NK-92 (cell line): ENCODE measurements around the gene BUB1.
"Not testable (repeated sequence)": the region's sequence is repeated elsewhere in the genome, so short reads cannot be mapped to it uniquely, and the experiment has no call there.

ENCODE experiments used
- DNase-seq: peaks from one replicate; lab custom pipeline; 2025; ENCODE audit not compliant: unreplicated experiment; lab: John Stamatoyannopoulos, UW

BUB1 gene

GRCh38 chr2:110691612-110692258 is 13.9 kb upstream of the BUB1 start:
- DNase-seq, result no peak

DNA sequence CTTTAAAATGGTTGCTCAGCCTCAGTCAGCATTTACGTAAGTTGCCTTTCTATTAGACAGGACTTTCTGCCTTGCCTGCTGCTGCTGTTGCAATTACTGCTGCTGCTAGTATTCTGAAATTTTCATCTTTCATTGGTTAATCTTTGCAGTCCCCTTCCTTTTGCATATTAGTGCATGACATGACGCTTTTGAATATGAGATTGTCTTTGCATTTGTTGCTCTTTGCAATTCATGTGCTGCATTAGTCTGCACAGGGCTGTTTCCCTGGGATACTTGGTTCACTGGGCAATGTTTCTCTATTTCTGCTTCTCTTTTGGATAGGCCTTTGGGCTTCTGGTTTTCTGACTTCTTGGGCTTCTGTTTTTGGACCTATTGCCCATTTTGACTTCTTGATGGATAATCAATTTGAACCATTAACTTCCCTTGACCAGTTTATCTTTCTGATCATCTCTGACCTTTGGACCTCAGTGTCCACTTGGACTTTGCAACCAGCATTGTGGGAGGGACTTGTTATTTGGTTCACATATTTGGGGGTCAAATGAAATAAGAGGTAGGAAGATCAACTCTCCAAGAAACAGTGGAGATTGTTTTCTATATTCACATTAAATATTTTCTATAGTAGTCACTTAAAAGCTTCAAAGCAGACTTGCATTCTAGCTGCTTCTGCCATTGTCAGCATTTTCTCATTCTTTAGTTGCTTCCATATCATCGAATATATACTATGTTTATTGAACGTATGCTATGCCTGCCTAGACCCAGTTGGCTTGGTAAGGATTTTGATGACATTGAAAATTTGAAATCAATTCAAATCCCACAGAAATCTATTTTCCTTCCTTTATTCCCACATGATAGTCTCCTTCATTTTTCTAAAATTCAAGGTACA is 12.5 kb upstream of the BUB1 start:
- DNase-seq, result no peak

DNA sequence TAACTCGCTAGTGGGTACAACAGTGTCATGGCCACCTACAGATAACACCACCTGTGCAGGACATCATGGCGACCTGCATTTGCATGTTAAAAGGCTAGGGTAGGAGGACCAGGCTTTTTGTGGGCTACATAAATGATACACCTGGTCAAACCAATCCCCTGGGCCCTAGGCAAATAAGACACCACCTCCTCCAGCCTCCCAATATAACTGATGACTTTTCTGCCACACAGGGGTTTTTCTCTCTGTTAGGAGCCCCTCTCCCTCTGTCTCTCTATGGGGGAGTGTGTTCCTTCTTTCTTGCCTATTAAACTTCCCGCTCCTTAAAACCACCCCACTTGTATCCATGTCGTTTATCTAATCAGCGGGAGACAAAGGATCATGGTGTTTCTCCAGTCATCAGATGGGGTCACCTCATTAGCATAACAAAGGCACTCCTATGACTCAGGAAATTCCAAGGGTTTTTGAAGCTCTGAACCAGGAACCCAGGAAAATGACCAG is 10.8 kb upstream of the BUB1 start:
- no peak for DNase-seq

DNA sequence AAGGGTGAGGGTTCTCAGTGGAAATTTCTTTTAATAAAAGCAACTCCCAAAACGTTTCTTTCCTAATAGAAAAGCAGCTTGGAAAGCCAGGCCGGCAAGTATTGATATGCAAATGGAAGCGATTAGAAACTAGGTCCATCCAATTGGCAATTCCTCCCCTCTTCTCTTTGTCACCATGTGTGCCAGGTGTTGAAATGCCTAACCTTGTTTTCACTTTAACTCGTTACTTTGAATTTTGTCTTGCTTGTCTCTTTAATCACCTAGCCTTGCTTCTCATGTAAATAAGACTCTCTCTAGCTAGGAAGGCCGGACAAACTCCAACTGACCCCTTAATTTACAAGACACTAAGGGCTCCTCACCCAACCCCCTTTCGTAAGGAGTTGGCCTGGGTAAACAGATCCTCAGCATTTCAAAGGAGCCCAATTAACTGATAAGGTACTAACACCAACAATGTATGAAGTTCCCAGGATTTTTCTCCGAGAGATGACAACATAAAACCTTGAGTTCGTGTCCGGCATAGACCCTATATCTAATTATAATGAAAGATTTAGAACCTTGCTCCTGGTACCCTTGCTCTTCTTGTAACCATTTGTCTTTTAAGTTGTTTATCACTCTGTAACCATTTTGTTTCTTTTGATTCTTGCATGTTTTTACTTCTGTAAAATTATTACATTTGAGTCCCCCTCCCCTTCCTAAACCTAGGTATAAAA is 10.1 kb upstream of the BUB1 start:
- DNase-seq, result not testable (repeated sequence)

DNA sequence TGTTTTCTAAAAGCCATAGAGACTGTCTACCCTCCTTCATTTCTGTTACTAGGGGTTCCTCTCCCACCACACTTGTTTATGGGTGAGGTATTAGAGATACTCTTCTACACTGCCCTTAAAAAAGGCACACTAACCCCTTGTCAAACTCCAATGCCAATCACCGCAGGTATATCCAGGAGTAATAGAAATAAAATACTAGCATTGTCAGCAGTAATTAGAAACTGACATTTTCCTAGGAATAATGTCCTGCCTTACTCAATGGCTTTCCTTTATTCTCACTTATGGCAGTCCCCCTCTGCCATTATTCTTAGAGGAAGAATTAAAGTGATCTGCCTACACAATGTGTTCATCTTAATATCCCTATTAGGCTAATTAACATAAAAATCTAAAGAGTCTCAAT is 5.0 kb upstream of the BUB1 start:
- no peak for DNase-seq

GRCh38 chr2:110682267-110682666 is 4.4 kb upstream of the BUB1 start:
- no peak for DNase-seq

DNA sequence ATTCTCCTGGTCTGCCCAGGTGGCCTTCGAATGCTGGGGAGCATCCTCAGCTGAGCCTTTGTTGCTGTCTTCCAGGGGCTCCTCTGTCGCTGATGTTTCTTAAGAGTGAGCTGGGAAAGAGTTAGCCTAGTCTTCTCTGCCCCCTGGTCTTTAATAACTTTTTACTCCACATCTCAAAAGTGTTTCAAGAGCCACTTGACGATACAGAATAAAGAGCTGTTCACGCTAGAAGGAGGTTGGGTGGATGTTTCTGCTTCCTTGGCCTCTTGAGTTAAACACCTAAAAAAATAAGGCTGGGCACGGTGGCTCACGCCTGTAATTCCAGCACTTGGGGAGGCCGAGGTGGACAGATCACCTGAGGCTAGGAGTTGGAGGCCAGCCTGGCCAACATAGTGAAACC is 2.8 kb upstream of the BUB1 start:
- DNase-seq, result no peak

- no peak for DNase-seq
These were observed 2.0 kb upstream of the BUB1 start for GRCh38 chr2:110679865-110680264.

DNA sequence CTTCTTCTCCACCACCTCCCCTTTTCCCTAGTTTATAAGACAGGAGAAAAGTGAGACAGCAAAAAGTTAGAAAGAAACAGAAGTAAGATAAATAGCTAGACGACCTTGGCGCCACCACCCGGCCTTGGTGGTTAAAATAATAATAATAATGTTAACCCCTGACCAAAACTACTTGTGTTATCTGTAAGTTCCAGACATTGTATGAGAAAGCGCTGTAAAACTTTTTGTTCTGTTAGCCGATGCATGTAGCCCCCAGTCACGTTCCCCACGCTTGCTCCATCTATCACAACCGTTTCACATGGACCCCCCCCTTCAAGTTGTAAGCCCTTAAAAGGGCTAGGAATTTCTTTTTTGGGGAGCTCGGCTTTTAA is 1.5 kb upstream of the BUB1 start:
- DNase-seq, result no peak

- DNase-seq, result no peak
These were observed 834 bp upstream of the BUB1 start for GRCh38 chr2:110678457-110679336.

GRCh38 chr2:110677080-110677479 is 783 bp downstream of the BUB1 start:
- no peak for DNase-seq

GRCh38 chr2:110675679-110676078 is 2.2 kb downstream of the BUB1 start:
- no peak for DNase-seq

DNA sequence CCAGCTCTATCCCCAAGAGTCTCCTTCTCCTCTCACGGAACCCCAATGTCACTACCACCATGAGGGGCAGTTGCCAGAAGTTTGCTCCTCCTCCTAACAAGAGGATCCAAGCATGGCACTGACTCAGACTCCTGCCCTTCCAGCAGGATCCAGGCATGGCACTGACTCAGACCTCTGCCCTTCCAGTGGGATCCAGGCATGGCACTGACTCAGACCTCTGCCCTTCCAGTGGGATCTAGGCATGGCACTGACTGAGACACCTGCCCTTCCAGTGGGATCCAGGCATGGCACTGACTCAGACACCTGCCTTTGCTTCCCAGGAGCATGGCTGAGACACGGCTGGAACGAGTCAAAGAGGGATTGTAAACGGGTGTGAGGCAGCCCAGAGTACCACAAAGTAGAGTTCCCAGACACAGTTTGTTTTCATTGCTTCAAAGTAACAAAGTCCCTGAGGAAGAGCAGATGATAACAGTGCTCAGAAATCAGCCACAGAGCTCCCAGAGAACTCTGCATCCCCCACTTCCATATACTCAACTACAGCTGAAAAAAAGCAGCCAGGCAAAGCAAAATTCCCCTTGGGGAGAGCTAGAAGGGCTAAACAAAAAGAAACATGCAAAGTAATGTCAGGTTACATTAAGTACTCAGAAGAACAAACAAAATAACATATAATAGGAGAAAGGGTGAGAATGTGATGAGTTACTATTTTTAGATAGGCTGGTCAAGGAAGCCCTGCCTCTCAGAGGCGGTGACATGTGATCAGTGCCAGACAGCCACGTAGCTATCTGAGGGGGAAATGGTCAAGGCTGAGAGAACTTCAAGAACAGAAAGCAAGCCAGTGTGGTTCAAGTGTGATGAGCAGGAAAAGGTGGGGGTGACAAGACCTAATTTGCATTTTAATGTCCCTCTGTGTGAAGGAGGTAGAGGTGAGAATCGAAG is 3.0 kb downstream of the BUB1 start:
- peak; percentile 10 for DNase-seq

- no peak for DNase-seq
These were observed 4.7 kb downstream of the BUB1 start for GRCh38 chr2:110673201-110673600.

- no peak for DNase-seq
These were observed 7.0 kb downstream of the BUB1 start for GRCh38 chr2:110670826-110671225.

DNA sequence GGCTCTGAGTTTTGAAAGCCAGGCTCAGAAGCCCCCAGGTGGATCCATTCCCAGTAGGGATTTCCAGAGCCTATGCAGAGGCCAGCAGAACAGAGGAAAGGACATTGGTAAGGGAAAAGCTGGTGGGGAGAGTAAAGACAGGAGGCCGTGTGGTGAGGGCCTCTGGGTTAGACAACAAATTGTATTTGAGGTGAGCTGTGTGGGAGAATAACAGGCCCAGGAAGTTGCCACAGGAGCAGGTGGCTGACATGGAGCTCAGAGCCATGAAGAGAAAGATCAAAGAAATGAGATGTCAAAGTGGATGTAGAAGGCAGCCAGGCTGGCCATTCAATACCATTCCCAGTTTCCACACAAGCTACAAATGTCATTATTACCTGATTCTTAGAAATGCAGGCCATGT is 8.8 kb downstream of the BUB1 start:
- DNase-seq, result no peak

DNA sequence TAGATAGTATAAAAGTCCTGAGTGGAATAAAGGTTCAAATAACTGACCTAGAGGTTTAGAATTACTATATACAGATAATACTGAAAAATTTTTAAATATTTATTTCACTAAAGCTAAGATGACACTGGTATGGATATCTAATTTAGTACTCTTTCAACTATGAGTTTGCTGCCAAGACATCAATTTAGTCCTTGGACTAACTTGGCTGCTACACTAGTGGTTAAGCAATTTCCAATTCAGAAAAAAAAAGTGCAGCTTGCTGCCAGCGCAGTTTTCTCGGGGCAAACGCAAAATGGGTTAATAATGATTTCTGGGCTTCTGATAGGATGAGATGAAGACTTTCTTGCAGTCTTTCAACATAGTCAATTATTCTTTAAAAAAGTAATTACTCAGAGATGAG is 10.8 kb downstream of the BUB1 start:
- no peak for DNase-seq

DNA sequence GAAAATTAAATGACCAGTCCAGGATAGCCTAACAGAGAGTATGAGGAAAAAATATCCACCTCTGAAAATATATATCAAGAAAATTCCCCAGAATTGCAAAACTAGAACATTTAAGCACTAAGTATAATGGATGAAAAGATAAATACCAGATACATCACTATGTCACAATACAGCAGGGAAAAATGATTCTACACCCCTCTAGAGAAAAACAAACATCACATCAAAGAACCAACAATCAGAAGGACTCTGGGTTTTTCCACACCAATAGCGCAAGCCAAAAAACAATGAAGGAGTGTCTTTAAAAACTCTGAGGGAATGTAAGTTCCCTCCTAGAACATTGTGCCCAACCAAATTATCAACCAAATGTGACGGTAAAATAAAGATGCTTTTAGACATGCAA is 13.7 kb downstream of the BUB1 start:
- no peak for DNase-seq

DNA sequence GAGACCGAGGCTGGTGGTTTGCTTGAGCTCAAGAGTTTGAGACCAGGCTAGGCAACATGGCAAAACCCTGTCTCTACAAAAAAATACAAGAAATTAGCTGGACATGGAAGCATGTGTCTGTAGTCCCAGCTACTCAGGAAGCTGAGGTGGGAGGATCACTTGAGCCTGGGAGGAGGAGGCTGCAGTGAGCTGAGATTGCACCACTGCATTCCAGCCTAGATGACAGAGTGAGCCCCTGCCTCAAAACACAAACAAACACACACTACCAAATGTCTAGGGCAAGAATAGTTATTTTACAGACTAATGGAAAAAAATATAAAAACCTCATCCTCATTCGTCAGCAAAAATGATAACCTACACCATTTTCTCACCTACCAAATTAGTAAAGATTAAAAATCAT is 15.3 kb downstream of the BUB1 start:
- no peak for DNase-seq

DNA sequence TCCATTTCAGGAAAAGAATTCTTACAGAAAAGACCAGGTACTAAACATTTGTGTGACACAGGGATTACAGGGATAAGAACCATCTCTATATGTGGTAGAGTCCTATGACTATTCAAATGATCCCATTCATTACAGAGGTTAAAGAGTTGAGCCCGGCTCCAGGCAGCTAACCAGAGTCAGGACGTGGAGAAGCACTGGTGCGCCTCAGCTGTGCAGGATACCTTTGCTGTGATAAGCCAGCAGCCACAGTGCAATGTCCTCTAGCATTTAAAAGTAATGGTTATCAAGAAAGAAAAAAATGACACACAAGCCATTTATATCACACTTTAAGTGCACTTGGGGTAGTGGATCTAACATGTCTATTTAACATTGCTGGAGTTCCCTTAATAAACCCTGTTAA is 17.3 kb downstream of the BUB1 start:
- DNase-seq, result no peak
